Measurements from ENCODE around the gene IZUMO4. TPM values are rescaled to one million over a fixed set of nuclear protein-coding genes. Genes with fewer than 3 reads are reported as not detected.

Gene IZUMO4
- total and polyA plus RNA-seq, 10 of the 15 experiments (the other 5 are each of a cell fraction or from before 2014, with no cell fraction given): 0.53 to 27.1 (median 7.5) TPM

GRCh38 chr19:2059422-2060201 is 37.1 kb upstream of the IZUMO4 start (continued):
- TF ChIP-seq ZNF687 (IDR thresholded peaks at IDR 0.05) (no peak), PBX3 (IDR thresholded peaks at IDR 0.05; ENCODE audit: insufficient replicate concordance, low read depth, low read length) (no peak), BACH1 (IDR thresholded peaks at IDR 0.05; ENCODE audit: borderline replicate concordance) (peak; percentile 21; the same call in 1 of the 2 replicates), POU2F2 (IDR thresholded peaks at IDR 0.05; ENCODE audit: borderline replicate concordance, low read depth, low read length) (no peak)

Measured in GM12878 (cell line).